NT2/D1 (cell line): Measurements from ENCODE around the gene TDRD9.

ENCODE experiments used
- YY1 ChIP-seq: IDR thresholded peaks from 2 replicates; pipeline ENCODE4 v1.6.1; 2011; ENCODE audit not compliant: insufficient read length, insufficient read depth
- ZNF274 ChIP-seq: IDR thresholded peaks from 2 replicates; pipeline ENCODE4 v1.6.1; 2011; ENCODE audit warnings: mild to moderate bottlenecking, low read depth, low read length

GRCh38 chr14:104020471-104020870 lies 92.2 kb downstream of the TDRD9 start:
- no peak for TF ChIP-seq YY1
- TF ChIP-seq ZNF274: no peak
